PFSK-1 (cell line): Measurements from ENCODE around the gene MDGA2.

Experiments used
- FOXP2 ChIP-seq: optimal IDR thresholded peaks from 2 replicates; pipeline ENCODE3; 2011; ENCODE audit warnings: borderline replicate concordance, control low read depth, inconsistent platforms; ENCODE audit not compliant: insufficient read depth; ENCODE audit errors: extremely low read length, extremely low read depth
- POLR2AphosphoS5 ChIP-seq: IDR thresholded peaks from 2 replicates; pipeline ENCODE4 v1.6.1; 2012; ENCODE audit warnings: low read depth, mild to moderate bottlenecking, control low read depth, low read length, moderate library complexity
- REST ChIP-seq, 2 experiments: IDR thresholded peaks; 2 replicates each; pipeline versions ENCODE4 v1.6.1 to v1.8.0; 2011 to 2012; ENCODE audit warnings: low read depth in 2 of 2, low read length in 2 of 2, control low read depth in 1 of 2, inconsistent platforms in 1 of 2, mild to moderate bottlenecking in 1 of 2, moderate library complexity in 1 of 2; ENCODE audit not compliant: insufficient read depth in 1 of 2
- SIN3A ChIP-seq: IDR thresholded peaks from 2 replicates; pipeline ENCODE4 v1.6.1; 2012; ENCODE audit warnings: mild to moderate bottlenecking, low read length, moderate library complexity, borderline replicate concordance; ENCODE audit not compliant: insufficient read depth
- TAF1 ChIP-seq: IDR thresholded peaks from 2 replicates; pipeline ENCODE4 v1.6.1; 2012; ENCODE audit warnings: low read length, control low read depth, borderline replicate concordance; ENCODE audit not compliant: insufficient read depth

The MDGA2 gene

GRCh38 chr14:46985529-46986380, 689.6 kb downstream of the MDGA2 start:
- TF ChIP-seq TAF1 (no peak), FOXP2 (no peak), POLR2AphosphoS5 (no peak), SIN3A (no peak), REST (IDR thresholded peaks at IDR 0.05; ENCODE audit: insufficient read depth in 1 of 2, low read depth in 2 of 2, low read length in 2 of 2) (no peak)

GRCh38 chr14:46973295-46973694, 702.1 kb downstream of the MDGA2 start:
- no peak for TF ChIP-seq REST (IDR thresholded peaks at IDR 0.05; ENCODE audit: insufficient read depth in 1 of 2, low read depth in 2 of 2, low read length in 2 of 2)
- no peak for TF ChIP-seq SIN3A
- no peak for TF ChIP-seq POLR2AphosphoS5

- TF ChIP-seq TAF1 (no peak), SIN3A (no peak), POLR2AphosphoS5 (no peak), FOXP2 (no peak), REST (IDR thresholded peaks at IDR 0.05; ENCODE audit: insufficient read depth in 1 of 2, low read depth in 2 of 2, low read length in 2 of 2) (no peak)
Measured at GRCh38 chr14:46964378-46964777, 711.0 kb downstream of the MDGA2 start.

- TF ChIP-seq SIN3A (no peak), FOXP2 (no peak), POLR2AphosphoS5 (no peak), TAF1 (no peak), REST (IDR thresholded peaks at IDR 0.05; ENCODE audit: insufficient read depth in 1 of 2, low read depth in 2 of 2, low read length in 2 of 2) (no peak)
Measured at GRCh38 chr14:46951103-46951502, 724.3 kb downstream of the MDGA2 start.
